Measurements from ENCODE around the gene GMPPB.
A peak's percentile ranks its signal among the peaks of the same experiment; 100 is the strongest.

GMPPB gene

GRCh38 chr3:49727924-49728361, 4.2 kb upstream of the GMPPB start:
- Histone ChIP-seq H3K27me3 (ENCODE audit: control insufficient read depth in 1 of 2, insufficient read depth in 2 of 2, low read length in 2 of 2) (no peaks in the 10 kb centered on the region), H3K9me3 (ENCODE audit: low read length) (no peaks in the 10 kb centered on the region), H3K27ac (ENCODE audit: low read depth, low read length) (no peak overlapping the region), H3K36me3 (ENCODE audit: insufficient read depth, low read length) (peaks cover 51% of the 10 kb centered on the region), H3K9ac (ENCODE audit: low read length) (no peak overlapping the region), H3K4me1 (ENCODE audit: insufficient read depth, low read length) (peaks cover 12% of the 10 kb centered on the region), H3K4me3 (ENCODE audit: low read depth in 1 of 2, low read length in 2 of 2) (no peak overlapping the region)

GRCh38 chr3:49727154-49727923, 3.6 kb upstream of the GMPPB start:
- H3K36me3 ChIP-seq (ENCODE audit: insufficient read depth, low read length): peaks cover 48% of the 10 kb centered on the region
- H3K27ac ChIP-seq (ENCODE audit: low read depth, low read length): no peak overlapping the region
- no peaks in the 10 kb centered on the region for H3K27me3 ChIP-seq (ENCODE audit: control insufficient read depth in 1 of 2, insufficient read depth in 2 of 2, low read length in 2 of 2)
- H3K9ac ChIP-seq (ENCODE audit: low read length): no peak overlapping the region
- peaks cover 18% of the 10 kb centered on the region for H3K4me1 ChIP-seq (ENCODE audit: insufficient read depth, low read length)
- H3K9me3 ChIP-seq (ENCODE audit: low read length): no peaks in the 10 kb centered on the region
- H3K4me3 ChIP-seq (ENCODE audit: low read depth in 1 of 2, low read length in 2 of 2): no peak overlapping the region

GRCh38 chr3:49725906-49726681, 2.3 kb upstream of the GMPPB start:
- Histone ChIP-seq H3K9ac (ENCODE audit: low read length) (no peak overlapping the region), H3K4me1 (ENCODE audit: insufficient read depth, low read length) (peaks cover 19% of the 10 kb centered on the region), H3K4me3 (ENCODE audit: low read depth in 1 of 2, low read length in 2 of 2) (no peak overlapping the region), H3K27me3 (ENCODE audit: control insufficient read depth in 1 of 2, insufficient read depth in 2 of 2, low read length in 2 of 2) (no peaks in the 10 kb centered on the region), H3K27ac (ENCODE audit: low read depth, low read length) (no peak overlapping the region), H3K9me3 (ENCODE audit: low read length) (no peaks in the 10 kb centered on the region), H3K36me3 (ENCODE audit: insufficient read depth, low read length) (peaks cover 49% of the 10 kb centered on the region)

- Histone ChIP-seq H3K4me1 (ENCODE audit: insufficient read depth, low read length) (peaks cover 19% of the 10 kb centered on the region), H3K9ac (ENCODE audit: low read length) (peak overlapping the region; percentile 44), H3K27me3 (ENCODE audit: control insufficient read depth in 1 of 2, insufficient read depth in 2 of 2, low read length in 2 of 2) (no peaks in the 10 kb centered on the region), H3K4me3 (ENCODE audit: low read depth in 1 of 2, low read length in 2 of 2) (peak overlapping the region; percentile 50 to 61), H3K27ac (ENCODE audit: low read depth, low read length) (peak overlapping the region; percentile 96), H3K36me3 (ENCODE audit: insufficient read depth, low read length) (peaks cover 48% of the 10 kb centered on the region), H3K9me3 (ENCODE audit: low read length) (no peaks in the 10 kb centered on the region)
Measured at GRCh38 chr3:49724586-49724985, 835 bp upstream of the GMPPB start.

GRCh38 chr3:49723296-49723627, 489 bp downstream of the GMPPB start:
- peaks cover 47% of the 10 kb centered on the region for H3K36me3 ChIP-seq (ENCODE audit: insufficient read depth, low read length)
- H3K4me3 ChIP-seq (ENCODE audit: low read depth in 1 of 2, low read length in 2 of 2): peak overlapping the region; percentile 94
- H3K9me3 ChIP-seq (ENCODE audit: low read length): no peaks in the 10 kb centered on the region
- H3K27ac ChIP-seq (ENCODE audit: low read depth, low read length): peak overlapping the region; percentile 87
- no peaks in the 10 kb centered on the region for H3K27me3 ChIP-seq (ENCODE audit: control insufficient read depth in 1 of 2, insufficient read depth in 2 of 2, low read length in 2 of 2)
- peaks cover 28% of the 10 kb centered on the region for H3K4me1 ChIP-seq (ENCODE audit: insufficient read depth, low read length)
- peak overlapping the region; percentile 92 for H3K9ac ChIP-seq (ENCODE audit: low read length)

GRCh38 chr3:49722896-49723295, 855 bp downstream of the GMPPB start:
- peaks cover 28% of the 10 kb centered on the region for H3K4me1 ChIP-seq (ENCODE audit: insufficient read depth, low read length)

GRCh38 chr3:49721896-49722781, 1.6 kb downstream of the GMPPB start:
- Histone ChIP-seq H3K4me3 (ENCODE audit: low read depth in 1 of 2, low read length in 2 of 2) (no peak overlapping the region), H3K4me1 (ENCODE audit: insufficient read depth, low read length) (peaks cover 28% of the 10 kb centered on the region), H3K36me3 (ENCODE audit: insufficient read depth, low read length) (peaks cover 36% of the 10 kb centered on the region), H3K9ac (ENCODE audit: low read length) (no peak overlapping the region), H3K9me3 (ENCODE audit: low read length) (no peaks in the 10 kb centered on the region), H3K27me3 (ENCODE audit: control insufficient read depth in 1 of 2, insufficient read depth in 2 of 2, low read length in 2 of 2) (no peaks in the 10 kb centered on the region), H3K27ac (ENCODE audit: low read depth, low read length) (no peak overlapping the region)

More at GRCh38 chr3:49722896-49723295, 855 bp downstream of the GMPPB start:
- peak overlapping the region; percentile 92 for H3K9ac ChIP-seq (ENCODE audit: low read length)
- H3K27me3 ChIP-seq (ENCODE audit: control insufficient read depth in 1 of 2, insufficient read depth in 2 of 2, low read length in 2 of 2): no peaks in the 10 kb centered on the region
- peak overlapping the region; percentile 94 for H3K4me3 ChIP-seq (ENCODE audit: low read depth in 1 of 2, low read length in 2 of 2)
- peaks cover 44% of the 10 kb centered on the region for H3K36me3 ChIP-seq (ENCODE audit: insufficient read depth, low read length)
- H3K27ac ChIP-seq (ENCODE audit: low read depth, low read length): peak overlapping the region; percentile 87
- no peaks in the 10 kb centered on the region for H3K9me3 ChIP-seq (ENCODE audit: low read length)

GRCh38 chr3:49721596-49721895, 2.2 kb downstream of the GMPPB start:
- Histone ChIP-seq H3K4me1 (ENCODE audit: insufficient read depth, low read length) (peaks cover 28% of the 10 kb centered on the region), H3K36me3 (ENCODE audit: insufficient read depth, low read length) (peaks cover 30% of the 10 kb centered on the region), H3K9me3 (ENCODE audit: low read length) (no peaks in the 10 kb centered on the region), H3K27me3 (ENCODE audit: control insufficient read depth in 1 of 2, insufficient read depth in 2 of 2, low read length in 2 of 2) (no peaks in the 10 kb centered on the region), H3K27ac (ENCODE audit: low read depth, low read length) (no peak overlapping the region), H3K9ac (ENCODE audit: low read length) (no peak overlapping the region), H3K4me3 (ENCODE audit: low read depth in 1 of 2, low read length in 2 of 2) (no peak overlapping the region)

- no peak overlapping the region for H3K9ac ChIP-seq (ENCODE audit: low read length)
- no peak overlapping the region for H3K27ac ChIP-seq (ENCODE audit: low read depth, low read length)
Measured at GRCh38 chr3:49720855-49721595, 2.7 kb downstream of the GMPPB start.

GRCh38 chr3:49719214-49719884, 4.4 kb downstream of the GMPPB start, which contains the start of gene AMIGO3:
Gene AMIGO3 (minus strand): TSS chr3:49719684. CDS start chr3:49719465, 219 bp downstream.
- Histone ChIP-seq H3K9ac (ENCODE audit: low read length) (no peak within 1 kb of the TSS), H3K36me3 (ENCODE audit: insufficient read depth, low read length) (peaks cover 28% of the 10 kb centered on the region)

More at GRCh38 chr3:49720855-49721595, 2.7 kb downstream of the GMPPB start:
- Histone ChIP-seq H3K27me3 (ENCODE audit: control insufficient read depth in 1 of 2, insufficient read depth in 2 of 2, low read length in 2 of 2) (no peaks in the 10 kb centered on the region), H3K36me3 (ENCODE audit: insufficient read depth, low read length) (peaks cover 30% of the 10 kb centered on the region), H3K4me3 (ENCODE audit: low read depth in 1 of 2, low read length in 2 of 2) (no peak overlapping the region), H3K9me3 (ENCODE audit: low read length) (no peaks in the 10 kb centered on the region), H3K4me1 (ENCODE audit: insufficient read depth, low read length) (peaks cover 28% of the 10 kb centered on the region)

More at GRCh38 chr3:49719214-49719884, 4.4 kb downstream of the GMPPB start, which contains the start of gene AMIGO3:
- no peaks in the 10 kb centered on the region for H3K27me3 ChIP-seq (ENCODE audit: control insufficient read depth in 1 of 2, insufficient read depth in 2 of 2, low read length in 2 of 2)
- H3K4me1 ChIP-seq (ENCODE audit: insufficient read depth, low read length): peaks cover 23% of the 10 kb centered on the region
- peak within 1 kb of the TSS; percentile 55 to 60 for H3K4me3 ChIP-seq (ENCODE audit: low read depth in 1 of 2, low read length in 2 of 2)
- no peak within 1 kb of the TSS for H3K27ac ChIP-seq (ENCODE audit: low read depth, low read length)
- no peaks in the 10 kb centered on the region for H3K9me3 ChIP-seq (ENCODE audit: low read length)

Measured in muscle layer of colon (tissue), 2 donors.